ENCODE measurements around the gene RBMS1.
A peak's percentile ranks its signal among the peaks of the same experiment; 100 is the strongest.

The RBMS1 gene

GRCh38 chr2:160484859-160485520, 8.6 kb downstream of the RBMS1 start:
- WGBS = 90% methylated on average over 5 of the region's 8 CpGs
- peaks cover 22% of the 10 kb centered on the region for H3K4me1 ChIP-seq (ENCODE audit: insufficient read depth, low read length)
- no peaks in the 10 kb centered on the region for H3K9me3 ChIP-seq (ENCODE audit: insufficient read depth, low read depth, low read length)
- no peaks in the 10 kb centered on the region for H3K36me3 ChIP-seq (ENCODE audit: insufficient read depth, low read length)
- no peak overlapping the region for H3K27ac ChIP-seq (ENCODE audit: low read depth, low read length)
- no peak overlapping the region for H3K9ac ChIP-seq (ENCODE audit: low read depth, low read length)
- no peaks in the 10 kb centered on the region for H3K27me3 ChIP-seq (ENCODE audit: insufficient read depth, low read length)
- H3K4me3 ChIP-seq (ENCODE audit: low read length) = no peak overlapping the region

- Histone ChIP-seq H3K36me3 (ENCODE audit: insufficient read depth, low read length) (no peaks in the 10 kb centered on the region), H3K27me3 (ENCODE audit: insufficient read depth, low read length) (no peaks in the 10 kb centered on the region), H3K9ac (ENCODE audit: low read depth, low read length) (no peak overlapping the region), H3K4me1 (ENCODE audit: insufficient read depth, low read length) (peaks cover 31% of the 10 kb centered on the region), H3K4me3 (ENCODE audit: low read length) (no peak overlapping the region), H3K9me3 (ENCODE audit: insufficient read depth, low read depth, low read length) (no peaks in the 10 kb centered on the region), H3K27ac (ENCODE audit: low read depth, low read length) (no peak overlapping the region)
- 55% methylated on average over 2 of the region's 2 CpGs for WGBS
Observed at GRCh38 chr2:160482673-160483072, 10.9 kb downstream of the RBMS1 start.

GRCh38 chr2:160479269-160479668, 14.3 kb downstream of the RBMS1 start:
- H3K9me3 ChIP-seq (ENCODE audit: insufficient read depth, low read depth, low read length) = no peaks in the 10 kb centered on the region
- no peak overlapping the region for H3K9ac ChIP-seq (ENCODE audit: low read depth, low read length)
- H3K27ac ChIP-seq (ENCODE audit: low read depth, low read length) = 0 out of 2 replicates have a peak overlapping the region, but pooled peaks have one; percentile 6
- H3K4me1 ChIP-seq (ENCODE audit: insufficient read depth, low read length) = peaks cover 33% of the 10 kb centered on the region
- WGBS = 93% methylated on average over 3 of the region's 3 CpGs
- H3K36me3 ChIP-seq (ENCODE audit: insufficient read depth, low read length) = no peaks in the 10 kb centered on the region
- no peaks in the 10 kb centered on the region for H3K27me3 ChIP-seq (ENCODE audit: insufficient read depth, low read length)
- H3K4me3 ChIP-seq (ENCODE audit: low read length) = no peak overlapping the region

- no peak overlapping the region for H3K4me3 ChIP-seq (ENCODE audit: low read length)
- no peak overlapping the region for H3K9ac ChIP-seq (ENCODE audit: low read depth, low read length)
- H3K36me3 ChIP-seq (ENCODE audit: insufficient read depth, low read length) = no peaks in the 10 kb centered on the region
- H3K9me3 ChIP-seq (ENCODE audit: insufficient read depth, low read depth, low read length) = no peaks in the 10 kb centered on the region
- WGBS = 71% methylated on average over 6 of the region's 6 CpGs
- H3K27ac ChIP-seq (ENCODE audit: low read depth, low read length) = 0 out of 2 replicates have a peak overlapping the region, but pooled peaks have one; percentile 6
- H3K27me3 ChIP-seq (ENCODE audit: insufficient read depth, low read length) = no peaks in the 10 kb centered on the region
- H3K4me1 ChIP-seq (ENCODE audit: insufficient read depth, low read length) = peaks cover 39% of the 10 kb centered on the region
Observed at GRCh38 chr2:160478660-160479059, 14.9 kb downstream of the RBMS1 start.

- WGBS = 96% methylated on average over 7 of the region's 7 CpGs
- peaks cover 46% of the 10 kb centered on the region for H3K4me1 ChIP-seq (ENCODE audit: insufficient read depth, low read length)
- no peak overlapping the region for H3K27ac ChIP-seq (ENCODE audit: low read depth, low read length)
- H3K9ac ChIP-seq (ENCODE audit: low read depth, low read length) = no peak overlapping the region
- no peak overlapping the region for H3K4me3 ChIP-seq (ENCODE audit: low read length)
- no peaks in the 10 kb centered on the region for H3K9me3 ChIP-seq (ENCODE audit: insufficient read depth, low read depth, low read length)
- no peaks in the 10 kb centered on the region for H3K36me3 ChIP-seq (ENCODE audit: insufficient read depth, low read length)
- no peaks in the 10 kb centered on the region for H3K27me3 ChIP-seq (ENCODE audit: insufficient read depth, low read length)
Observed at GRCh38 chr2:160477032-160477431, 16.6 kb downstream of the RBMS1 start.

- Histone ChIP-seq H3K36me3 (ENCODE audit: insufficient read depth, low read length) (no peaks in the 10 kb centered on the region), H3K27me3 (ENCODE audit: insufficient read depth, low read length) (no peaks in the 10 kb centered on the region), H3K27ac (ENCODE audit: low read depth, low read length) (peak overlapping the region; percentile 55; the same call in 1 of the 2 replicates), H3K9me3 (ENCODE audit: insufficient read depth, low read depth, low read length) (no peaks in the 10 kb centered on the region), H3K9ac (ENCODE audit: low read depth, low read length) (no peak overlapping the region), H3K4me3 (ENCODE audit: low read length) (no peak overlapping the region), H3K4me1 (ENCODE audit: insufficient read depth, low read length) (peaks cover 46% of the 10 kb centered on the region)
- WGBS = 80% methylated on average over 7 of the region's 7 CpGs
Observed at GRCh38 chr2:160474891-160475787, 18.5 kb downstream of the RBMS1 start.

GRCh38 chr2:160474319-160474645, 19.3 kb downstream of the RBMS1 start:
- no peak overlapping the region for H3K27ac ChIP-seq (ENCODE audit: low read depth, low read length)

GRCh38 chr2:160473468-160474318, 19.9 kb downstream of the RBMS1 start:
- Histone ChIP-seq H3K9me3 (ENCODE audit: insufficient read depth, low read depth, low read length) (no peaks in the 10 kb centered on the region), H3K9ac (ENCODE audit: low read depth, low read length) (no peak overlapping the region), H3K27me3 (ENCODE audit: insufficient read depth, low read length) (no peaks in the 10 kb centered on the region), H3K4me1 (ENCODE audit: insufficient read depth, low read length) (peaks cover 36% of the 10 kb centered on the region), H3K4me3 (ENCODE audit: low read length) (no peak overlapping the region), H3K27ac (ENCODE audit: low read depth, low read length) (no peak overlapping the region), H3K36me3 (ENCODE audit: insufficient read depth, low read length) (no peaks in the 10 kb centered on the region)
- 67% methylated on average over 2 of the region's 2 CpGs for WGBS

More at GRCh38 chr2:160474319-160474645, 19.3 kb downstream of the RBMS1 start:
- 100% methylated on average over 3 of the region's 6 CpGs for WGBS
- H3K4me1 ChIP-seq (ENCODE audit: insufficient read depth, low read length) = peaks cover 42% of the 10 kb centered on the region
- no peaks in the 10 kb centered on the region for H3K27me3 ChIP-seq (ENCODE audit: insufficient read depth, low read length)
- H3K4me3 ChIP-seq (ENCODE audit: low read length) = no peak overlapping the region
- no peaks in the 10 kb centered on the region for H3K9me3 ChIP-seq (ENCODE audit: insufficient read depth, low read depth, low read length)
- H3K36me3 ChIP-seq (ENCODE audit: insufficient read depth, low read length) = no peaks in the 10 kb centered on the region
- no peak overlapping the region for H3K9ac ChIP-seq (ENCODE audit: low read depth, low read length)

GRCh38 chr2:160472839-160473251, 20.8 kb downstream of the RBMS1 start:
- H3K4me3 ChIP-seq (ENCODE audit: low read length) = no peak overlapping the region
- WGBS = 83% methylated on average over 4 of the region's 4 CpGs

GRCh38 chr2:160471950-160472349, 21.7 kb downstream of the RBMS1 start:
- Histone ChIP-seq H3K9ac (ENCODE audit: low read depth, low read length) (no peak overlapping the region), H3K4me1 (ENCODE audit: insufficient read depth, low read length) (peaks cover 31% of the 10 kb centered on the region)
- 97% methylated on average over 2 of the region's 3 CpGs for WGBS

More at GRCh38 chr2:160472839-160473251, 20.8 kb downstream of the RBMS1 start:
- no peaks in the 10 kb centered on the region for H3K27me3 ChIP-seq (ENCODE audit: insufficient read depth, low read length)
- H3K36me3 ChIP-seq (ENCODE audit: insufficient read depth, low read length) = no peaks in the 10 kb centered on the region
- no peak overlapping the region for H3K9ac ChIP-seq (ENCODE audit: low read depth, low read length)
- H3K9me3 ChIP-seq (ENCODE audit: insufficient read depth, low read depth, low read length) = no peaks in the 10 kb centered on the region
- peaks cover 31% of the 10 kb centered on the region for H3K4me1 ChIP-seq (ENCODE audit: insufficient read depth, low read length)
- H3K27ac ChIP-seq (ENCODE audit: low read depth, low read length) = no peak overlapping the region

More at GRCh38 chr2:160471950-160472349, 21.7 kb downstream of the RBMS1 start:
- no peaks in the 10 kb centered on the region for H3K36me3 ChIP-seq (ENCODE audit: insufficient read depth, low read length)
- no peak overlapping the region for H3K4me3 ChIP-seq (ENCODE audit: low read length)
- H3K27me3 ChIP-seq (ENCODE audit: insufficient read depth, low read length) = no peaks in the 10 kb centered on the region
- no peak overlapping the region for H3K27ac ChIP-seq (ENCODE audit: low read depth, low read length)
- no peaks in the 10 kb centered on the region for H3K9me3 ChIP-seq (ENCODE audit: insufficient read depth, low read depth, low read length)

Data from HUES64 (cell line).